Heart left ventricle (tissue), 13 donors: ENCODE measurements around the gene LIG1.

Experiments used
- POLR2A ChIP-seq, 2 donors: fragments of 450-650 bp; IDR thresholded peaks; one replicate each; pipeline ENCODE4 v1.6.1; 2017; ENCODE audit warnings: antibody characterized with exemption in 2 of 2, mild to moderate bottlenecking in 2 of 2, moderate library complexity in 2 of 2
- TF ChIP-seq, protein P1 (sequence below), 12 donors: fragments of 200-600 bp; sonication (generic) in 4 of 12; IDR thresholded peaks; one replicate each; pipeline versions ENCODE4 v1.5.0 to v1.8.0; 2018 to 2022; ENCODE audit warnings: antibody characterized with exemption in 12 of 12, mild to moderate bottlenecking in 5 of 12
- donor health status: ischemic (EF 13 %, LVEDD 7.1; RV severe dilation, severe dysfunction).
- donor health status: DM: no; HTN: yes; CAD: no.
- donor health status: DM: no; HTN: no; CAD: no.
- donor health status: ischemic (EF 25% LVEDD 6.9; RV normal size, moderate dysfunction).
- donor health status: ischemic (EF 25% LVEDD 5.7; RV mildly dilated, moderate dysfunction).
- donor health status: ischemic (EF 35%, LVEDD 5.7; RV mildly dilated, moderate dysfunction).
- donor health status: nonischemic (EF 11% LVEDD 7.7; RV severe dilation, severe dysfunction).
- donor health status: DM: yes; HTN: yes; CAD: no.
- donor health status: PGD.
- donor health status: ischemic (EF 29% LVEDD 5.4; RV normal size, mild dysfunction).
- donor health status: nonischemic (EF 23%, LVEDD 6.1; RV moderate dilation, normal function).

DNA sequence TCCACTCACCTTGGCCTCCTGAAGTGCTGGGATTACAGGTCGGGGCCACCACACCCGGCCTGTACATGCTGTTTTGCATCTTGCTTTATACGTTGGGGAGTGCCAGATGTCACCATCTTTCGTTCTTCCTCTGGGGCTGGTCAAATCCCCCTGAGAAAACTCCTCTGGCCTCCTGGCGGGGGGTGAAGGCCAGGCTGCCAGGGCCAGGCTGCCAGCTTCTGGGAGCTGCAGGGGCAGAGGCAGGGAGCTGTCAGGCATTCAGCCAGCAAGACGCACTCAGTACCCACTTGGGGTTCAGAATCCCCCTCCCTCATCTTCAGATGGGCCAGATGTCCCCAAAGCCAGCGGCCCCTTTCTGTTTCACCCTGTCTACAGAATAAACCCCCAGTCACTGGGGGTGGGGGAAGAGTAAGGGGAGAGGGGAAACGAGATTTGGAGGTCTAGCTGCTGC, 16.4 kb upstream of the LIG1 start:
- TF ChIP-seq, protein P1, sequence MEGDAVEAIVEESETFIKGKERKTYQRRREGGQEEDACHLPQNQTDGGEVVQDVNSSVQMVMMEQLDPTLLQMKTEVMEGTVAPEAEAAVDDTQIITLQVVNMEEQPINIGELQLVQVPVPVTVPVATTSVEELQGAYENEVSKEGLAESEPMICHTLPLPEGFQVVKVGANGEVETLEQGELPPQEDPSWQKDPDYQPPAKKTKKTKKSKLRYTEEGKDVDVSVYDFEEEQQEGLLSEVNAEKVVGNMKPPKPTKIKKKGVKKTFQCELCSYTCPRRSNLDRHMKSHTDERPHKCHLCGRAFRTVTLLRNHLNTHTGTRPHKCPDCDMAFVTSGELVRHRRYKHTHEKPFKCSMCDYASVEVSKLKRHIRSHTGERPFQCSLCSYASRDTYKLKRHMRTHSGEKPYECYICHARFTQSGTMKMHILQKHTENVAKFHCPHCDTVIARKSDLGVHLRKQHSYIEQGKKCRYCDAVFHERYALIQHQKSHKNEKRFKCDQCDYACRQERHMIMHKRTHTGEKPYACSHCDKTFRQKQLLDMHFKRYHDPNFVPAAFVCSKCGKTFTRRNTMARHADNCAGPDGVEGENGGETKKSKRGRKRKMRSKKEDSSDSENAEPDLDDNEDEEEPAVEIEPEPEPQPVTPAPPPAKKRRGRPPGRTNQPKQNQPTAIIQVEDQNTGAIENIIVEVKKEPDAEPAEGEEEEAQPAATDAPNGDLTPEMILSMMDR (IDR thresholded peaks at IDR 0.05) = no peak
- TF ChIP-seq POLR2A (IDR thresholded peaks at IDR 0.05) = no peak
